Coronary artery (tissue), 2 donors: Measurements from ENCODE around the gene FAM229A.
A peak's percentile ranks its signal among the peaks of the same experiment; 100 is the strongest.
"Not testable (repeated sequence)": the region's sequence is repeated elsewhere in the genome, so short reads cannot be mapped to it uniquely, and the experiment has no call there.

Experiments used
- DNase-seq: peaks from one replicate; pipeline ENCODE4 v3.0.0-alpha.2; 2017; ENCODE audit warnings: low spot score
- H3K27ac ChIP-seq, 2 donors: fragments of 200-600 bp; sonication (generic); one replicate each; pipeline ENCODE4 v1.5.1; 2016 to 2019
- H3K4me3 ChIP-seq: fragments of 200-600 bp; sonication (generic); 2 replicates; pipeline ENCODE4 v1.5.1; 2016; ENCODE audit warnings: mild to moderate bottlenecking, moderate library complexity
- TF ChIP-seq, protein P1 (sequence below): fragments of 200-600 bp; sonication (generic); IDR thresholded peaks from one replicate; pipeline ENCODE4 v1.5.1; 2019; ENCODE audit warnings: antibody characterized with exemption

FAM229A gene

DNA sequence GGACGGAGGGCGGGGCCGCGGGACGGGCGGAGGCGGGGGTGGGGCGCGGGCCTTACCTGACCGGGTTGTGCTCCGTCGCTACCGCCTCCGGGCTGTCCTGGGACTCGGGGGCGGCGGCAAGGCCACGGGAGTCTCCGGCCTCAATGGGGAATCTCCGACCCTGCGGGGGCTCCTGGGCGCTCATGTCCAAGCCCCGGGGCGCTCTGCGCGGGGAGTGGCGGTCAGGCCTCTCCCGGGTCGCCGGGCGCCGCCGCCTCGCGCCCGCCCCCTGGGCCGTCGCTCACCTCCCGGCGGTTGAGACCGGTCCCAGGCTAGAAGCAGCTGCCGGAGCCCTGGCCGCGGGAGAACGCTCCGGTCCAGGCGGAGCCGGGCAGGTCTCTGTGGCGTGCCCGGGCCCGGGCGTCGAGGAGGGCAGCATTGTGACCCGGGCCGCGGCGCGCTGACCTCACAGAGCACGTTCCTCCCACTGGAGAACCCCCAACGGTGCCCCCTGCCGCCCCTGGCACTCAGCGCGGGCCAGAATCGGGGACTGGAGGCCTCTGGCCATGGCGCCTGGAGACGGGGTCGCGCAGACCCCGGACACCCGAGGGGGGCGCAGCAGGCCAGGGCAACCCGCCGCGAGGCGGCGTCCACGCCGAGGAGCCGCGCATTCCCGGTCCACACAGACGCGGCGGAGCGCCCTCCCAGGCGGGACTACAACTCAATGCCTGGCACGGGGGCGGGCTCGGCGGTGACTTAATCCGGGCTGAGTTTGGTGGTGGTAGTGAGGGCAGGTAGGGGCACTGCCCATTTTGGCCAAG lies 411 bp downstream of the FAM229A start:
- H3K4me3 ChIP-seq, result peak overlapping the region; percentile 74
- TF ChIP-seq, protein P1, sequence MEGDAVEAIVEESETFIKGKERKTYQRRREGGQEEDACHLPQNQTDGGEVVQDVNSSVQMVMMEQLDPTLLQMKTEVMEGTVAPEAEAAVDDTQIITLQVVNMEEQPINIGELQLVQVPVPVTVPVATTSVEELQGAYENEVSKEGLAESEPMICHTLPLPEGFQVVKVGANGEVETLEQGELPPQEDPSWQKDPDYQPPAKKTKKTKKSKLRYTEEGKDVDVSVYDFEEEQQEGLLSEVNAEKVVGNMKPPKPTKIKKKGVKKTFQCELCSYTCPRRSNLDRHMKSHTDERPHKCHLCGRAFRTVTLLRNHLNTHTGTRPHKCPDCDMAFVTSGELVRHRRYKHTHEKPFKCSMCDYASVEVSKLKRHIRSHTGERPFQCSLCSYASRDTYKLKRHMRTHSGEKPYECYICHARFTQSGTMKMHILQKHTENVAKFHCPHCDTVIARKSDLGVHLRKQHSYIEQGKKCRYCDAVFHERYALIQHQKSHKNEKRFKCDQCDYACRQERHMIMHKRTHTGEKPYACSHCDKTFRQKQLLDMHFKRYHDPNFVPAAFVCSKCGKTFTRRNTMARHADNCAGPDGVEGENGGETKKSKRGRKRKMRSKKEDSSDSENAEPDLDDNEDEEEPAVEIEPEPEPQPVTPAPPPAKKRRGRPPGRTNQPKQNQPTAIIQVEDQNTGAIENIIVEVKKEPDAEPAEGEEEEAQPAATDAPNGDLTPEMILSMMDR, result no peak
- peak; percentile 77 for DNase-seq
- peak overlapping the region; percentile 36 to 65 for H3K27ac ChIP-seq

DNA sequence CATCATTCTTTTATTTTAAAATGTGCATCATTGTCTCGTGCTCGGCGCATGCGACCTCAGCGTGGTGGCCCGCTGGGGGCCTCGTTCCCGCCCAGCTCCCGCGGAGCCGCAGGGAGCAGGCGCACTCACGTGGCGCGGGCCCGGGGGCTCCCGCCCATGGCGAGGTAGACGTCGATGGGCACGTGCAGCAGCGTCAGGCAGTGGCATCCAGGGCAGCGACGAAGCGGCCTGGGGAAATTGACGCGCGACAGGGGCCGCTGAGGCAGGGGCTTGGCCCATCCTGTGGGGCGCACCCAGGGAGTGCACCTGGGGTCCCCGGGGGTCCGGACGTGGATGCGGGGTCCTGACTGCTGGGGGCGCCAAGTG lies 994 bp downstream of the FAM229A start:
- DNase-seq, result no peak
- Histone ChIP-seq H3K4me3 (peak overlapping the region; percentile 74), H3K27ac (peak overlapping the region; percentile 16 to 65)
- TF ChIP-seq, protein P1, result no peak

DNA sequence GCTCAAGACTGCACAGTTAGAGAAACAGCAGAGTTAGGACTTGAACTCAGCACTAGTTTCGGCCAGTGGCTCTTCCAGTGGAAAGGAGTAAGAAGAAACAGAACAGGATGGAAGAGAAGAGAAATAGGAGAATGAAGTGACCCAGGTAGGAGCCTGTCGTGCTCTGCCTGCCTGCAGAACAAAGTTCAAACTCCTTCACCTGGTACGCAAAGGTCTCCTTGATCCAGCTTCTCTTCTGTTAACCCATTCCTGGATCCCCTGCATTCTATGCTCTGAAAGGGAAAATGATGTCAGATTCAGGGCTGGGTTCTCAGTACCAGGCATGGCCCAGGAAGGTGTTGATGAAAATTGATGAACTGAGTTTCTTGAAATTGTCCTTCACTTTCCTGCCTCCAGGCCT lies 3.9 kb downstream of the FAM229A start:
- TF ChIP-seq, protein P1, result no peak

DNA sequence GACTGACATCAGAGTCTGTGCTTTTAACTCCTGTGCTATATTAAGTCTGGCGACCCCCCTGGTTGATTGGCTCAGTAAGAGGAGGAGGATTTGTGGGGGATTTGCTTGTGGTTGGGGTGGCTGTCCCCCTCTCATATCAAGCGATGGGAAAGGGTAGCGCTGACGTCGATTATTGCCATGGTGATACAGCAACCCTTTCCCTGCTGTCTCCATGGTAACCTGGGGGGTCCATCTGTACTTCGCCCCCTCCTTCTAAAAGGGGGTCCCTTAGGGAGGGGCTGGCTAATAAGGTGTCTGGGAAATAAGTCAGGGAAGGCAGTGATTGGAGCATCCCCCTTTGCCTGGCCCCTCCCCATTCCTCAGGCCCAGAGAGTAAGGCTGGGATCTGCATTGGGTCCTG lies 4.7 kb downstream of the FAM229A start:
- H3K27ac ChIP-seq, result no peak overlapping the region
- no peak for DNase-seq
- TF ChIP-seq, protein P1, result no peak

More for the DNA sequence above, 3.9 kb downstream of the FAM229A start:
- Histone ChIP-seq H3K27ac (no peak overlapping the region), H3K4me3 (no peak overlapping the region)
- DNase-seq, result no peak

DNA sequence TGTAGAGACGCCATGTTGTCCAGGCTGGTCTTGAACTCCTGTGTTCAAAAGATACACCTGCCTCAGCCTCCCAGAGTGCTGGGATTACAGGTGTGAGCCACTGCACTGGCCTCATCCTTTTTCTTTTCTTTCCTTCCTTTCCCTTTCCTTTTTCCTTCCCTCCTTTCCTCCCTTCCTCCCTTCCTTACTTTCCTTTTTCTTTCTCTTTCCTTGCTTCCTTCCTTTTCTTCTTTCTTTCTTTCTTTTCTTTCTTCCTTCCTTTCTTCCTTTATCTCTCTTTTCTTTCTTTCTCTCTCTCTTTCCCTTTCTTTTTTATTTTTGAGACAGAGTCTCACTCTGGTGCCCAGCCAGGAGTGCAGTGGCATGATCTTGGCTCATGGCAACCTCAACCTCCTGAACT lies 5.8 kb downstream of the FAM229A start:
- TF ChIP-seq, protein P1, result no peak
- Histone ChIP-seq H3K27ac (no peak overlapping the region), H3K4me3 (no peak overlapping the region)
- DNase-seq, result no peak

More for the DNA sequence above, 4.7 kb downstream of the FAM229A start:
- H3K4me3 ChIP-seq, result no peak overlapping the region

DNA sequence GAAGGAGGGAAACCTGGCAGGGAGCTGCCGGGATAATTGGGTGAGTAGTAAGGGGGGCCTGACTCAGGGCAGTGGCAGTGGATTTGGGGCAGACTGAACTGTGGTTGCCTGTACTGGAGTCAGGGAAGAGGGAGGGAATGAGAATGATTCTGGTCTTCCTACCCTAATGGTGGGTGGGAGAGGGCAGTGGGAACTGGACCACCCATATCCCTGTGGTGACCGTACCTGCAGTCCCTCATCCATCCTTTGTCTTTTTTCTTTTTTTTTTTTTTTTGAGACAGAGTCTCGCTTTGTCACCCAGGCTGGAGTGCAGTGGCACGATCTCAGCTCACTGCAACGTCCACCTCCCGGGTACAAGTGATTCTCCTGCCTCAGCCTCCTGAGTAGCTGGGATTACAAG lies 6.5 kb downstream of the FAM229A start:
- not testable (repeated sequence) for H3K4me3 ChIP-seq, DNase-seq, H3K27ac ChIP-seq

DNA sequence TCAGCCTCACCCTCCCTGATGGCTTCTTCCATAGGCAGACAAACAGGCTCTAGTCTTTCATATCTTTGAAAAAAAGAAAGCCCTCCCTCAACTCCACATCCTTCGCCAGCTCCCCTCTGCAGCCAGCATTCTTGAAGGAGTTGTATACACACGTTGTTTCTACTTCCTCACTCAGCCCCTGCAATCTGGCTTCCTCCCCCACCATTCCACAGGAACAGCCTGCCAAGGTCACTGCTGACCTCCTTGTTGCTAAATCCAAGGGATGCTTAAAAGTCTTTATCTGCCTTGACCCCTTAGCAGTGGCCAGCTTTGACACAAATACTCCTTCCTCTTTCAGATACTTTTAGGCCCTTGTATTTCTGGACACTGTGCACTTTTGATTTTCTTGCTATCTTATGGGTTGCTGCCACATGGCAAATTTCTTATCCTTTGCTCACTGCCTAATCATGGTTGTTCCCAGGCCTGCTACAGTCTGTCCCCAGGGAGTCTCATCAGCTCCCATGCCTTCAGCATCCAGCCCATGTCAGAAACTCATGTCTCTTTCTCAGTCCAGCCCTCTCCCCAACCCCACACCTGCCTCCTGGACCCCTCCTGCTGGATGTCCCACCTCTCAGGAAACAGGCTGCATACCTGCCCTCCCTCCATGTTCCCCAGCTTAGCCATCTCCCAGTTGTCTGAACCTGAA lies 8.3 kb downstream of the FAM229A start:
- Histone ChIP-seq H3K27ac (peak overlapping the region in 1 of 2 donors; percentile 79), H3K4me3 (peak overlapping the region; percentile 11)
- DNase-seq, result no peak
- TF ChIP-seq, protein P1, result no peak
